Hematopoietic multipotent progenitor cell treated with erythropoietin and hydrocortisone succinate and interleukin-3 and kit ligand, for 6 days (in vitro differentiated cells): ENCODE measurements around the gene TSN.
A peak's percentile ranks its signal among the peaks of the same experiment; 100 is the strongest.

Source experiments
- DNase-seq: peaks from one replicate; pipeline ENCODE4 v3.0.0-alpha.2; 2015

Gene TSN

DNA sequence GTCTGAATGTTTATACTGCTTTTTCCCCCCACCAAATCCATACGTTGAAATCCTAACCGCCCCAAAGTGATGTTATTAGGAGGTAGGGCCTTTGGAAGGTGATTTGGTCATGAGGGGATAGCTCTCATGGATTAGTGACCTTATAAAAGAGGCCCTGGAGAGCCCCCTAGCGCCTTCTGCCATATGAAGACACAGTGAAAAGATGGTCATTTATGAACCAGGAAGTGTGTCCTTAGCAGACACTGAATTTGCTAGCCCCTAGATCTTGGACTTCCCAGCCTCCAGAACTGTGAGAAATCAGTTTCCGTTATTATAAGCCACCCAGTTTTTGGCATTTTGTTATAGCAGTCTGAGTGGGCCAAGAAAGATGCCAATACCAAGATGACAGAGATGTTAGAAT lies 7.2 kb upstream of the TSN start:
- peak; percentile 72 for DNase-seq

DNA sequence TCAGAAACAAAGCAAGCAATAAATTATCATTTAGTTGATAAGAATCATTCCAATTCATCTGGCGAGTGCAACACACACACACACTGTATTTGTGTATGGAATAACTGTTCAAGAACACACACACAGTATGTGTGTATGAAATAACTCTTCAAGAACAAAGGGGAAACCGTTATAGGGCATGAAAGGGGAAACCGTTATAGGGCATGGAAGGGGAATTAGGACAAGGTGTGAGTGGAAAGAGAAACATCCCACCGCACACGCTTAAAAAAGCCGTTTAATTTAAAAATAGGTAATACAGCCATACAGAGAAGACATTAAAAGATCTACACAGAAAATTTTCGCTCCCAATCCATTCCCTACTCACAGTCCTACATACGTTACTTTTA lies 607 bp upstream of the TSN start:
- peak; percentile 21 for DNase-seq

DNA sequence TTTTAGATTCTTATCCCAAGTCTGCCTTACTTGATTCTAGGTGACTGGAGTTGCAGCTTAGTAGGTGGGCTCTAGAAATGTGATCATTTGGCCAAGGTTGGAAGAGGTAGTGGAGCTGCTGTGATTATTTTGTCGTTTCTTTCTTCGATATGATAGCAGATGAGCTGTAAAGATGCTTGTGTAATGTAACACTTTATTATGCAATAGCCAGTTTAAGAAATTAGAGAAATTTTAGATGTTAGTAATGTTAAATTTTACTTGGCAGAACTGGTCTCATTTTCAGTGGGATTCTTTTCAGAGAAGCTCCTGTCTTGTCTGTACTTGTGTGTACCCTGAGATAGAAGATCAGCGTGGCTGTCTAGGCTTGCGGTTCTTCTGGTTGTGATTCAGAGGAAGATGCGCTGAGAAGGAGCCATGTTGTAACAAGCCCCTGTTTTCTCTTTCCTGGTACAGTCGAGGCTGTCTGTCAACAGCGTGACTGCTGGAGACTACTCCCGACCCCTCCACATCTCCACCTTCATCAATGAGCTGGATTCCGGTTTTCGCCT lies 9.3 kb downstream of the TSN start:
- DNase-seq, result no peak

DNA sequence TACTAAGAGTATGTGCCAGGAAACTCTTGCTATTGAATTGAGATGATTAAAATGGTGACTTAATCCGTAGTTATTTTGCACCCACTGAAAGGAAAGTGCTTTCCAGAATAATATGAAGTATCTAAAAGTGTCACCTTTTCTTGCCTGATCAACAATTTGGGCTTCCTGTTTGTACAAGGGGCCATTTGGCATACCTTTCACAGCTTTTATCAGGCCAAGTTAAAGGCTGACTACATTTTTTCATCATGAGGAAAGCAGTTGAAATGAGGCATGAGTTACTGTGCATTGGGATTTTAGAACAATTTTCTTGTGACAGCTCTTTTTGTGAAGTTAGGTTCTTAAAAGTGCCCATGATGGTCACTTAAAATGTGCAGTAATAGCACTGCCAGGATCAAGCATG lies 11.2 kb downstream of the TSN start:
- DNase-seq, result no peak

DNA sequence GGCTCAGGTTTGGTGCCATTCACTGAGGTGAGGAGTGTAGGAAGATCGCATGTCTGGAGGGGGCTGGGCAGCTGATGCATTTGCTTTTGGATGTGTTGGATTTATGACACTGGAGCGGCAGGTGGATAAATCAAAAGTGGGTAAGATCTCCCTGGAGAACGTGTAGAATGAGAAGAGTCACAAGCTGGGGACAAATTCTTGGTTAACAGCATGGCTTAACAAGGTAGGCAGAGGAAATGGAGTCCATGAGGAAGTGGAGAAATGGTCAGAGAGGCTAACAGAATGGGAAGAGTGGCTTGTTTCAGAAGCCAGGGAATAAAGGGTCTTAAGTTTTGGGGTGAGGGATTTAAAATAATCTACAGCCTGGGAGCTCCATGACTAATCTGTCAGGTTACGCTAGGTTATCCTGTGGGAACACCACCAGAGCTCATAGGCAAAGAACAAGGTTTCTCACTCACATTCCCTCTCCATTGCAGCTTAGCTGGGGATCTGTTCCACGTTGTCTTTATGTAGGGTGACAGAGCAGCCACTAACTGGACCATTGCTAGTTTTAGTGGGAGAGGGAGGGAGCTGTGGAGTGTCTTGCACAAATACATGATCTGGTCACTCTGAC lies 12.8 kb downstream of the TSN start:
- no peak for DNase-seq

DNA sequence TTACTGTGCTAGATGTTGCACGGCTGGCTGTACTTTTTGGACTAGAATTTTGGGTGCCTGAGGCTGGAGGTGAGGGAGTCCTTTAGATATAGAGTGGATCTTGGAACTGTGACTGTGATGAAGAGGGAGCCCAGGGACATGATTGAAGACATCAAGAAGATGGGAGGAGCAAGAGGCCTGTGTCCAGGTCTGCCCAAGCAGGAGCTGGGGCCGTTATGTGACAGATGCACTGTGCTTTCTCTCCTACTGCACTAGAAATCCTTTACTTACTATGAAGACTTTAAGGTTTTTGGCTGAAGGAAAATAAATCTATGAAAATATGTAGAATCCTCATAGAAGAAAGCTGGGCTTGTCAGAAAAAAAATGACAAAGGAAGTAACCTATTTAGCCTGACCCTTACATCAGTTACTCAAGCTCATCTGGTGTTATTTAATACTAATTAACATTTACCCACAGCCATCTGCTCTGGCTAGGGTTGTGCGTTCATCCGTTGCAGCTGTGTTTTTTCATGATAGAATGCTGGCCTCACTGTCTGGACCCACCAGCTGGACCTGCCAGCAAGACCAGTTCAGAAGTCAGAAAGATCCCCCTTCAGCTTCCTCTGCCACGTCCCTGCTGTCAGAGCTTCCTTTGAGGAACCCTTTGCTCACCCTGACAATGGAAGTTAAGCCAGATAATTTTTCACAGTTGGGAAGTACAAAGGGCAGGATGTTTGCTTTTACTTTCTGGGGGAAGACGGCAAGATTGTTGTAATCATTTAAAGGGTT lies 16.7 kb downstream of the TSN start:
- DNase-seq, result no peak

DNA sequence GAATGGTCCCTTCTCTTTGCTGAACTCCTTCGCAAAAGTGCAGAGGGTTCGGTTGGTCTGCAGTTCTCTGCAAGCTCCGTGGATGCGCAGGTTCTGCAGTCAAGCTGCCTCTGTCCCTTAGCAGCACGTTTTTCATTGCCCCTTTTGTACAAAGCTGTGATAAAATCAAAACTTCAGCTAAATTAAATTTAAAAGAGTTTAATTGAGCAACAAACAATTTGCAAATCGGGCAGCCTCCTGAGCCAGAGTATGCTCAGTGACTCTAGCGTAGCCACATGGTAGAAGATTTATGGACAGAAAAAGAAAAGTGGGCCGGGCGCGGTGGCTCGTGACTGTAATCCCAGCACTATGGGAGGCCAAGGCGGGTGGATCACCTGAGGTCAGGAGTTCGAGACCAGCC lies 18.8 kb downstream of the TSN start:
- DNase-seq, result no peak

DNA sequence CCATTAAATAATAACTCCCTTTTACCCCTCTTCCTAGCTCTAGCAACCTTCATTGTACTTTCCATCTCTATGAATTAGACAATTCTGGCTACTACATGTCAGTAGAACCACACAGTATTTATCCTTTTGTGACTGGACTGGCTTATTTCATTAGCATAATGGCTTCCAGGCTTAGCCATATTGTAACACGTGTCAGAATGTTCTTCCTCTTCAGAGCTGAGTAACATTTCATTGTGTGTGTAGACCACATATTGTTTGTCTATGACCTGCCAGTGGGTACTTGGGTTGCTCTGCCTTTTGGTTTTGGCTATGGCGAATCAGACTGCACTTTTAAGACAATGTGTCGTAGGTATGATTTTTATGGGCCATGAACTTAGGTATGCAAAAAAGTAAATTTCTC lies 20.9 kb downstream of the TSN start:
- no peak for DNase-seq

DNA sequence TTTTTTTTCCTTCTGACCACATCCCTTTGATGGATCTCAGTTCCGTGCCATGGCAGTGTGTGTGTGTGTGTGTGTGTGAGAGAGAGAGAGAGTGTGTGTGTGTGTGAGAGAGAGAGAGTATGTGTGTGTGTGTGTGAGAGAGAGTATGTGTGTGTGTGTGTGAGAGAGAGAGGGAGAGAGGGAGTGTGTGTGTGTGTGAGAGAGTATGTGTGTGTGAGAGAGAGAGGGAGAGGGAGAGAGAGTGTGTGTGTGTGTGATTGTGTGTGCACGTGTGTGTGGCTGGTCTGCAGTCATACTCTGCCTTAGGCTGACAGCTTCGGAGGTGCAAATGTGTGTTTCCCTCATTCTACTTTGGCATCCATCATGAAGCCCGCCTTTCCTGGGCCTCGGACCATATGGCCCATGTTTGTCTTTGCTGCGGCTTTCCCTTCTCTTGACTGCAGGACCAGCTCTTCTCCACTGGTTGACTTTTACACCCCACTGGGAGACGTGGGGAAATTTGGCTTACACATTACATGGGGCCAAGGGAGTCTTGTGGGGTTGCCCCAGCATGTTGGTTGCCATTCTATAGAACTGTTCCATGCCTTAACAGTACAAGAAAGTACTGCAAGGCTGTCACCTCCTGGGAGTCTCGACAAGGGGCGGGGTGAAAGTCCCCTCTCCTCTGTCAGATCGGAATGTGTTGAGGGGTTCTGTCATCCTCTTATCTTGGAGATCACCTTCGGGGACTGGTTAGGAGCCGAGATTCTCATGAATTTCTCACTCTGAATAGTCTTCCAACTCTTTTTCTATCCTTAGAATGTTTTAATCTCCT lies 21.6 kb downstream of the TSN start:
- no peak for DNase-seq

DNA sequence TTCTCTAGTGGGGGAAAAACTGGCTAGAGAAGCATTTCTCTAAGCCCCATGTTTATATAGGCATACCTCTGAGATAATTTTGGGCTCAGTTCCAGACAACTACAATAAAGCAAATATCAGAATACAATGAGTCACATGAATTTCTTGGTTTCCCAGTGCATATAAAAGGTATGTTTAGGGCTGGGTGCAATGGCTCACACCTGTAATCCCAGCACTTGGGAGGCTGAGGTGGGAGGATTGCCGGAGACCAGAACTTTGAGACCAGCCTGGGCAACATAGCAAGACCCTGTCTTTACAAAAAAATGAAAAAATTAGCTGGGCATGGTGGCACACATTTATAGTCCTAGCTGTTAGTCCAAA lies 22.2 kb downstream of the TSN start:
- no peak for DNase-seq

DNA sequence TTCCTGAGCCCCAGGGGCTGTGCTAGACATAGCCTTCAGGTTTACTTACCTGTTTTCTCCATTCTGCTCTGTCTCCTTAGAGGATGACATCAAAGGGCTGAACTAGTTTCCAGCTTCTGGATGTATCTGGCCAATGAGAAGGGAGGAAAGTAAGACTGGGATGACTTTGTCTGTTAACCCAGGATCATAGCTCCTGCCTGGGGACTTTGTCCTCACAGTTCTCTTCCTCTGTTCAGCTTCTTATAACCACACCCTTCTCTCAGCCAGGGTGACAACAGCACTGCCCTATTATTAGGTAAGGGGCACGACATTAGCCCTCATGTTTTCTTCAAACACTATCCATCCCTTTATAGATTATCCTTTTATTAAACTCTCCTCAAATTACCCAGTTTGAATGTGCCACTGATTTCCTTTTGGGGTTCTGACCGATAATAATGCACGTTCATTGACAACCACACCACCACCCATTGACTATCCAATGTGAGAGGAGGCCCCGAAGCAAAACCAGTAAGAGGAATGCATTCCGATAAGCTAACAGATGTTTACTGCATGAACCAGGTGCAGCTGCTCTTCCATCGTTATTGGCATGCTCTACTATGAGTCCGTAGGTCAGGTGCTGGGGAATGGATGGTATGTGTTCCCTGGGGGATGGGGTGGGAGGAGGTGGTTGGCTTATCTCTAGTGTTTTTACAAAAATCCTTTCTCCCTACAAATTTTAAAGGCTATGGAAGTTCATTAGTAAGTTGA lies 23.5 kb downstream of the TSN start:
- no peak for DNase-seq

DNA sequence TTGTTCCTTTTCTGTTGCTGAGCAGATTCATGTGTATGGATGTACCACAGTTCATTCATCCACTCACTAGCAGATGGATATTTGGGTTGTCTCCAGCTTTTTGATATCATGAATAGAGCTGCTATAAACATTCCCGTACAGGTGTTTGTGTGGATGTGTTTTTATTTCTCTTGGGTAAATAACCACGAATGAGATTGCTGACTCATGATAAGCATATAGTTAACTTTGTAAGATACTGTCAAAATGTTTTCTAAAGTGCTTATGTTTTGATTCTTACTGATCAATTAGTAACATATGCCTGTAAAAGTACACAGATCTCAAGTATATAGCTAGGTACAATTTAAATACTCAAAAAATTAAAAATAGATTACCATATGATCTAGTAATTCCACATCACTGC lies 27.7 kb downstream of the TSN start:
- no peak for DNase-seq

DNA sequence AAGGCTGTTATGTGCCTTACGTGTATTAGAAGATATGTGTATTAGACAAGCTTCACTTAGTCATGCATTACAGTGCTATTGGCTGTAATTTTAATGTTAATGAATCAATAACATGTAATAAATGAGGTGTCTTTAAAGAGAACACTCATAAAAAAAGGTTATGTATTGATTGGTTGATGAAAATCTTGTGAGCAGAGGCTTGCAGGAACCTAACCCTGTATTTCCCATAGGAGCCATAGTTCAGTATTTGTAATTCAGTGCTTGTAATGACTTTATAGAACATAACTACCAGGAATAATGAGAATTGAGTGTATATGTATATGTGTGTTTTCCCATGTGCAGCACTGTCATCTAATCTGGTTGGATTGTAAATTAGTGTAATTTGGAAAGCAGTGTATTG lies 33.2 kb downstream of the TSN start:
- DNase-seq, result no peak

DNA sequence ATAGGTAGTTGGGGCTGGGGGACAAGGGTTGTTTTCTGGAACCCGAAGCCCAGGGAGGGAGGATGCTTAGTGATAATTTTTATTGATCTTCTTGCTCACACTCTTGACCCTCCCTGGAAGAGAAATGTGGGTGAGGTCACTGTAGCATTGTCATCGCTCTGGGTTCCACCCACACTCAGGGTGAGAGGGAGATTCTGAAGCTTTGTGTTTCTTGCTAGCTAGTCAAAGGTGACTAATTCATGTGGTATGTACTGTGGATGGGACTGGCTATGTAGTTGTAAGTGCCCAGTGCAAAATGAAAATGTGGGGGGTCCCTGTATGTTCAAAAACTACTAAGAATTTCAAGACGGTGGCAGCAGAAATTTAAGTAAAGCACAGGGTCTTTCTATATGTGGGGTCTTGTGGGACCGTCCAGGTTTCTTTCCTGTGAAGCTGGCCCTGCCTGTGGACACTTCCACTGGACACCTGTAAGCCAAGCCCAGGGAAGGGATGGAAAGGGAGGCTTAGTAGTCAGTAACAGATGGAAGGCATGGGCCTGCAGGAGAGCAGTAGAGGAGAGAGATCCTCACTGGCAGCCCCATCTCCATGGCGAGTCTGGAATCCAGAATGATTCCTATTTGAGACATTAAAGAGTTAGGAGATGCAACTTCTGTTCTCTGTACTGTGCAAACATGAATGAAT lies 35.0 kb downstream of the TSN start:
- no peak for DNase-seq

DNA sequence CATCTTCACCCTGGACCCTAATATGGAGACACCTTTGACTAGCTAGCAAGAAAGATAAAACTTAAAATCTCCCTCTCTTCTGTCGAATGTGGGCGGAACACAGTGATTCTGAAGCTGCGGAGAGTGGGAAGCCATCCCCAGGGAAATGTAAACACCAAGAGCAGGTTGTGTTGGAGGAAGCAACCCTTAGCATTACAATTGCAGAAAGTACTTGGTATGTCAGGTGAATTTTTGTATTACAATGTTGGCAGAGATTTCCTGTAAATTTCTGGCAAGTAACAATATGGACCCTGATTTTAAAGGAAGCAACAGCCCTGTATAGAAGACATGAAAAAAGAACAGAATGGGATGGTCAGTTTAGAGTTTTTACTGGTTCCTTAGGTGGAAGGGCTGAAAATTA lies 35.8 kb downstream of the TSN start:
- DNase-seq, result no peak

DNA sequence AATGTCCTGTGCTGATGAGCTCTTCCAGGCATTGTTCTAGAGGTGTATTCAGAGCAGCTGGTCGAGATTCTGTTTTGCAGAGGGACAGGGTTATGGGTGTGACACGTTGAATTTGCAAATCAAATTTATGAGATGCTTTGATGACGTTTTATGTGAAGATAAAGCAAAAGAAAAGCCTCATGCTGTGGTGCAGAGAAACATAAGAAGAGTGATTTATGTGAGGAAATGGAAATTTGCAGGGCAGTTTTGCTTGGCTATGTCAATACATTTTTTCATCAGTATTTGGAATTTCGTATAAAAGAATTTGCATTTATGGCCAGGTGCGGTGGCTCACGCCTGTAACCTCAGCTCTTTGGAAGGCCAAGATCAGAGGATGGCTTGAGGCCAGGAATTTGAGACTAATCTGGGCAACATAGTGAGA lies 36.4 kb downstream of the TSN start:
- no peak for DNase-seq

DNA sequence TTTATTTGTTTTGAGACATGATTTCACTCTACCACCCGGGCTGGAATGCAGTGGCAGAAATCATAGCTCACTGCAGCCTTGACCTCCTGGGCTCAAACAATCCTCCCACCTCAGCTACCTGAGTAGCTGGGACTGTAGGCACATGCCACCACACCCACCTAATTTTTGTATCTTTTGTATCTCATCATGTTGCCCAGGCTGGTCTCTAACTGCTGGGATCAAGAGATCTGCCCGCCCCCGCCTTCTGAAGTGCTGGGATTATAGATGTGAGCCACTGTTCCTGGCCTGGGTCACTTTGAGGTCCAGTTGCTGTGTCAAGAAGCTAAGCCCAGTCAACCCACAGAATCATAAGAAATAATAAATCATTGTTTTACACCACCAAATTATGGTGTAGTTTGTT lies 38.4 kb downstream of the TSN start:
- DNase-seq, result no peak

DNA sequence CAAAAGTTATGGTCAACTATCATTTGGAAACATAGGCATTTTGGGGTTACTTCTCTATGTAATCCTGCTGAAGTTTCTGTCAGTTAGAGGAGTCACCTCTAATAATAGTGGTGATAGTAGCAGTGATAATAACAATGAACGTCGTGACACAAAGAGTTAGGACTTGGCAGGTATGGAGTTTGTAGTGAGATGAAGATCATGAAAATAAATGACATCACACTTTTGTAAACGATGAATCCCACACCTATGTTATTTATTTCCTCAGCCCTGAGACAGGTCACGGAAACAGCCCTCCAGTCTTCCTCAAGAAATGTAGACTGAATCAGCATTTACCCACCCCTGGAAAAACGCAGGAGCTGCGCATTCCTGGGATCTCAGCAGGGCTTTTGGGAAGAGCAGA lies 38.8 kb downstream of the TSN start:
- DNase-seq, result no peak

DNA sequence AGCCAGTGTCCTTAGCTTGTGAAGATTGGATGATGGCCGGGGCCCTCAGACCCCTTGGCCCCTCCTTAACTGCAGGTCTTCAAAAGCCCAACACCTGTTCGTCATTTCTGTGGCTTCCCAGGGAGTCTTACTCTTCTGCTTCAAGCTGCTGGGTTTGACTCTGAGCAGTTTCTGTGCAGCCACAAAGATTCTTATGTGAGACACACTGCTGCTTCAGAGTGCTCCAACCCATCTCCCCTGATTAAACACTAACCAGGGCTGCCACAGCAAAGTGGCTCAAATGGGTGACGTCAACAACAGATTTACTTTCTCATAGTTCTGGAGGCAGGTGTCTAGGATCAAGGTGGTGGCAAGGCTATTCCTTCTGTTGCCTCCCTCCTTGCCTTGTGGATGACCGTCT lies 40.8 kb downstream of the TSN start:
- DNase-seq, result no peak

DNA sequence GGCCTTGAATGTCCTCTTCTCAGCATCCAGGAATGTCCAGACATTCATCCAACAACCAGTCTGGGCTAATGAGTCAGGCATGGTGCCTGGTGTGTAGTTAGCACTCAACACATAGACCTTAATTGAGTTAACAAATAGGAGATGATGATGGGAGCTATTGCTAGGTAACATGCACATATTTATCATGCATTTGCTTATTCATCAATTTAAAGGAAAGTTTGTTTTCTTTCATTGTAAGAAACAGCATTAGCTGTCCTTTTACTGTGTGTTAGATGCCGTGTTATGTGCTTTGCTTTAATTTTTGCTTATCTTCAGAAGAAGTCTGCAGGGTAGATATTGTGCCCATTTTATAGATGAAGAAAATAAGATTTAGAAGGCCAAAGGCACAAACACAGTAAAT lies 43.2 kb downstream of the TSN start:
- no peak for DNase-seq

DNA sequence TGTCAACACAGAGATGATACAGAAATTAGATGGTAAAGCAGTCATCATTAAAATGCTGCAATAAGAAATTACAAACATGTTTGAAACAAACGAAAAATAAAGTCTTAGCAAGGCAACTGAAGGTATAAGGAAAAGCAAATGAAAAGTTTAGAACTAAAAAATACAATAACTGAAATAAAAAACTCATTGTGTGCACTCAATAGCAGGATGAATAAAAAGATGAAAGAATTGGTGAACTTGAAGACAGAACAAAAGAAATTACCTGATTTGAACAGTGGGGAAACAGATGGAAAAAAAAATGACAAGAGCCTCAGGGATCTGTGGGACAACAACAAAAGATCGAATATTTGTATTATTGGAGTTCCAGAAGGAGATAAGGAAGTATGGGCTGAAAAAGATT lies 46.5 kb downstream of the TSN start:
- DNase-seq, result no peak

DNA sequence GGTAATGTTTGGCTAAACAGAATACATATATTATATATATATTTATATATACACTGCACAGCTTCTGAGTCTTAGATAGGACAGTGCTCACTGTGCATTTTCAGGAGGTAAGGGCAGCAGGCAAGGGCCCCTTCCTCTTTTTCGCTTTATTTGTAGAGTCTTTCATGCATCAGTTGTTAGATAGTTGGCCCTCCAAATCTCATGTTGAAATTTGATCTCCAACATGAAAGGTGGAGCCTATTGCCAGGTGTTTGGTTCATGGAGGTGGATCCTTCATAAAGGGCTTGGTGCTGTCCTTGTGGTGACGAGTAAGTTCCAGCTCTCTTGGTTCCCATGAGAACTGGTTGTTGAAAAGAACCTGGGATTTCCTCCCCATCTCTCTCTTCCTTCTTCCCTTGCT lies 48.1 kb downstream of the TSN start:
- DNase-seq, result no peak

DNA sequence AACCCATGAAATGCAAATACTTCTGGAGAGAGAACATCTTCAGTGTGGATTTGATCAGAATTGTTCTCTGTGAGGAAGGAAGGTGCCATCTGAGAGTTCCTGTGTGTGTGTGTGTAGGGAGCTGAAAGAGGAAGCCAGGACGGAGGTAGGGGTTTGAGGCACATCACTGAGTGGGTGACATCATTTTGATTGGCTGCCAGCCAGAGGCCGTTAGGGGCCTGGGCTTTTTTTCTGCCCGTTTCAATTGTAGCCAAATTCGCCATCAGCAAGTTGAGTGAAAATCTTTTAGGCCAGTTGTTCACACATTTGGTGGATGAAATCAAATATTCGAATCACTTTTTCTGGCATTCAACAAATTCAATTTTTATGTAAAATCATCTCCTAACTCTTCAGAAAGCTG lies 48.9 kb downstream of the TSN start:
- DNase-seq, result peak; percentile 75
